SIG-M5 treated with dmso at 0.1 percent for 504 hours (cell line): Measurements from ENCODE around the gene IL17RA.
"Not testable (repeated sequence)": the region's sequence is repeated elsewhere in the genome, so short reads cannot be mapped to it uniquely, and the experiment has no call there.

ENCODE experiments used
- DNase-seq: peaks from one replicate; lab custom pipeline; 2025; ENCODE audit not compliant: unreplicated experiment; lab: John Stamatoyannopoulos, UW

IL17RA gene

DNA sequence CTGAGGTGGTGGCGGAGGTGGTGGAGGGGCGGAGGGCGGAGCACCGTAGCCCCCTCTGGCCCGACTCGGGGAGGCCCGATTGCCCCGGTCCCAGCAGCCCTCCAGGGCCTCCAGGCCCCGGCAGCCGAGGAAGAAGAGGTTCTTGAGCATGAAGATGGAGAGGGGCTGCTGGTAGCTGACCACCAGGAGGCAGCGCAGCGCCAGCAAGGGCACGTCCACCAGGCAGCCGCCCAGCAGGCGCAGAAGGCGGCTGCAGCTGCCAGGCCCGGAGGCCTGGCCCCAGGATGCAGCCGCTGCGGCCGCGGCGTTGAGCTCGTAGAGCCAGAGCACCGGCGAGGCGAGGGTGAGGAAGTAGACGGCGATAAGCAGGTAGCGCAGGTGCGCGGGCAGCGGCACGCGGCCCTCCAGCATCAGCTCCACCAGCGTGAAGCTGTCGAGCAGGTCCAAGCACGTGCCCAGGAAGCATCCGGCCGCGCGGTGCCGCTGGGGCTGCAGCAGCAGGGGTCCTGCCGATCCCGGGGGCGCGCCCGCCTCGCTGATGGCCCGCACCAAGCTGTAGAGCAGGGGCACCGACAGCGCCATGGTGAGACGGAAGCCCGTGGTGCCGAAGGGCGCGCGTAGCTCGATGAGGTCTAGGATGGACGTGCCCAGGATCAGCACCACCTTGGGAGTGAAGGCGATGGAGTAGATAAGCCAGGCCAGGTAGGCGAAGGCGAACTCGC is 34.8 kb downstream of the IL17RA start:
- no peak for DNase-seq

DNA sequence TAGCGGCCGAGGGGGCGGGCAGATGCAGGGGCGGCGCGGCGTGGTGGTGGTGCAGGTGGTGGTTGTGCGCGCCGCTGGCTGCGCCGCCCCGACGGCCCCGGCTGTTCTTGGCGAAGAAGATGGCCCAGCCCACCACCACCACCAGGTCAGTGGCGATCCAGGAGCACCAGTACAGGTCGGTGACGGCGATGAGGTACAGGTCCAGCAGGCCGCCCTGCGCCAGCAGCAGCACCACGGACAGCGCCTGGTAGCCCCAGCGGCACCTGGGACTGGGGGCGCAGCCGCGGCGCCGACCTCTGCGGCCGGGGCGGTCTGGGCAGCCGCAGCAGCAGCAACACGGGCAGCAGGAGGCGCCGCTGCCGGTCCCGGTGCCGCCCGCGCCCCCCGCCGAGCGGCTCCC is 35.5 kb downstream of the IL17RA start:
- no peak for DNase-seq

DNA sequence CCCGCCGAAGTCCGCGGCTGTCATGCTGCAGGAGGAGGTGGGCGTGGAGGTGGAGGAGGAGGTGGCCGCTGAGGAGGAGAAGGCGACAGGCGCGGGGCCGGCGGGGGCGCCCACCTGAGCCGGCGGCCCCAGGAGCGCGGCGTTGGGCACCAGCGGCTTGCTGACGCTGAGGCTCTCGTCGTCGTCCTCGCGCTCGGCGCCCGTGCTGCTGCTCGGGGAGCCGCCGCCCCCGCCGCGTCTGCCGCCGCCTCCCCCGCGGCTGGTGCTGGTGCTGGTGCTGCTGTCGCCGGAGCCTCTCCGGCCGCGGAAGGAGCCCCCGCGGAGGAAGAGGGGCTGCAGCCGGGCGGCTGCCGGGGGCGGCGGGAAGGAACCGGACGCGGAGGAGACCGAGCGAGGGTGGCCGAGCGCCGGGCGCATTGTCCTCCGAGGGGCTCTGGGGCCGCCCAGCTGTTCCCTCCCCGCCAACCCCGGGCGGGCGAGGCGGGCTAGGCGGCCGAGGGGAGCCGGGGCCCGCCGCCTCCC is 36.0 kb downstream of the IL17RA start:
- no peak for DNase-seq

GRCh38 chr22:17121233-17122195 is 36.7 kb downstream of the IL17RA start, which contains the start of gene TMEM121B:
TSS of gene TMEM121B (minus strand) at chr22:17121360. CDS start at chr22:17121127, 233 bp downstream.
- peak; percentile 78 for DNase-seq

DNA sequence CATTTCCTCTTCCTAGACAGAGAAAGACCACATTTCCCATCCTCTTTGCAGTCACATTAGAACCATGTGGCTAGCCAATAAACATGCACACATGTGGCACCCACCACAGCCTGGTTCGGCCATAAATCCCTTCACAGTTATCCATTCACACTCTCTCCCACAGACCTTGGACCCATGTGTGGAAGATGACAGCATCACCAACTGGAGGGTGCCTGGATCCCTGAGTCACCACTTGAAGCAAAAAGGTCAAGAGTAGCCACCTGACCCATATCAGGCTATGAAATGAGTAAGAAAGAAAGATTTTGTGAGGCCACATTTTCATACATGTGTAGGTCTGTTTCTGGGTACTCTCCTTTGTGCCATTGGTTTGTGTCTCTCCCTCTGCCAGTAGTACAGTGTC is 45.4 kb downstream of the IL17RA start:
- DNase-seq, result no peak

DNA sequence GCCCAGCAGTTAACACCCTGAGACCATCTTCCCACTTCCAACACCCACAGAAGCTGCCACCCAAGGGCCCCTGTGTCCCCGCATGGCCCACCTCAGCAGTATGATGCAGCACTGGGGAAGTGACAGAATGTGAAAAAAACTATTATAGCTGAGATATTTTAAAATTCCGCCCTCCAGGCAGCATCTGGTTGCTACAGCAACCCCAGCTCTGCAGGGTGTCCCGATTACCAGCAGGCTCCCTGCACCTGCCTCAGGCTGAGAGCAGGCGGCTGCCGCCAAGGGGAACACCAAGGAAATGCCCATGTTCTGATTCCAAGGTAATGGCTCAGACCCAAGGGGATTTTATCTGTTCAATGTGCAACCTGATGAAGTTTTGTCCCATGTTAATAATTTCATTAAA is 46.9 kb downstream of the IL17RA start:
- no peak for DNase-seq

DNA sequence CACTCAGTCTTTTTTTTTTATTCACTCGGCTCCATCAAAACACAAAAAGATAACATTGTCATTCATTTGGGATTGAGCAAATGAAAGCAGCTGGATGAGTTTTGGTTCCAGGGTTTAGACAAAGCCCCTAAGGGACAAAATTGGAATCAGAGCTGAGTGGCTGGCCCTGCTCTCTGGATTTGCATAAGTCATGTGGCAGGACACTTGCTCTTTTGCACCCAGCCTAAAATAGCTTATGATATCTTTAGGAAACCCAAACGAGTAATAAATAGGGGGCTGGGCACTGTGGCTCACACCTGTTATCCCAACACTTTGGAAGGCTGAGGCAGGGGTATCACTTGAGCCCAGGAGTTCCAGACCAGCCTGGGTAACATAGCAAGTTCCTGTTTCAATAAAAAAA is 47.3 kb downstream of the IL17RA start:
- no peak for DNase-seq

GRCh38 chr22:17133137-17133536 is 48.3 kb downstream of the IL17RA start:
- DNase-seq, result no peak

GRCh38 chr22:17135153-17135760 is 50.5 kb downstream of the IL17RA start:
- DNase-seq, result no peak

DNA sequence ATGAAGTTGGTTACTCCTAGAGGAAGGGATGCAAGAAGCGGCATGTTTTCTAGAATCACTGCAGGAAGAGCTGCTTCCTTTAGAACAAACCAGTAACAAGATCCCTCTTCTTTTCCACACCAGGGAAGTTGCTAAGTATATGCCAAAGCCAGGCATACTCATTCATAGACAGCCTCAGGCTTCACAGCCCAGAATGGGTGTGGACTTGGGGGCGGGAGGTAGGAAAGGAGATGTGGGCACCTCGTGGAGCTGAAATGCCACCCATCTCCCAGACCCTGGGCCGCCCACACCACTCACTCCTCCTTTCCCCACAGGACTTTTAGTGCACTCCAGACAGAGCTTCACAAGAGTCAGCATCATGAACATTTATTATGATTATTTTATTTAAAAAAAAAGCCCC is 52.4 kb downstream of the IL17RA start:
- DNase-seq, result no peak

DNA sequence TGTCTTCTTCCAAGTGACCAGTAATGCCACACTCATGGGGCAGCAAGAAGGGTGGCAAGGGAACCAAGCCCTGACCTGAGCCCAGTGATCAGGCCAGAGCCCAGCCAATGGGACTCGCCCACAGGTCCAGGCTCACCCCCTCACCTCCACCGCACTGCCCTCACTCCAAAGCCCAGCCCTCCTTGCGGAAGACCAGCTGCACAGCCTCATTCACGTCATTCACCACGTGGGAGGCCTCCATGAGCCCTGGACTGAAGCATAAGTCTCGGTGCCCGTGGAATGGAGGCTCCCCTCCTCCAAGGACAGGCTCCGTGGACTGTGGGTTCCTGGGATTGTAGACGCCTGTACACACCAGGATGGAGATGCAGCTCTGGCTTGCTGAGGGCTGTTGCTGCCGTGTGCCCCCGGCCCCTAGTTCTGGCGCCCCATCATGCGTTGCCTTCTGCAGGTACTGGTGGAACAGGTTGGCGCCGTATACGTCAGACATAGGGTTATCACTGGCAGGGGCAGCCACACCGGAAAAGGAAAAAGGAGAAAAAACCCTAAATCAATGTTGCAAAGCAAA is 53.1 kb downstream of the IL17RA start:
- no peak for DNase-seq

- no peak for DNase-seq
Observed at GRCh38 chr22:17138513-17138912, 53.7 kb downstream of the IL17RA start.

DNA sequence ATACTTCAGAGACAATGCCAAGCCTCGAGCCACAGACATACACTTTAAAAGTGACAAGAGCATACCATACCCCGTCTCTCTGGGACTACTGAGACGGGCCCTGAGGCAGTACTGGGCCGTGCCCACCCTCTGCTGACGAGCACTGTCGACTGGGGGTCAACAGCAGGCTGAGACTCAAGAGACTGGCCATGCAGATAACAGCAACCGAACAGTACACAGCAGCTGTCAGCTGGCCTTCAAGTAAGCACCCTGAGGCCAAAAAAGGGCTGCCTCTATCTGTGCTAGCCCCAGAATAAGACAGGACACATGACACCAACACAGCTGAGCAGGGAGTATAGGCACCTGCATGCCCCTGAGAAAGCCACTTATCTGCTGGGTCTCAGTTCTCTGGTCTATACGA is 55.2 kb downstream of the IL17RA start:
- no peak for DNase-seq

DNA sequence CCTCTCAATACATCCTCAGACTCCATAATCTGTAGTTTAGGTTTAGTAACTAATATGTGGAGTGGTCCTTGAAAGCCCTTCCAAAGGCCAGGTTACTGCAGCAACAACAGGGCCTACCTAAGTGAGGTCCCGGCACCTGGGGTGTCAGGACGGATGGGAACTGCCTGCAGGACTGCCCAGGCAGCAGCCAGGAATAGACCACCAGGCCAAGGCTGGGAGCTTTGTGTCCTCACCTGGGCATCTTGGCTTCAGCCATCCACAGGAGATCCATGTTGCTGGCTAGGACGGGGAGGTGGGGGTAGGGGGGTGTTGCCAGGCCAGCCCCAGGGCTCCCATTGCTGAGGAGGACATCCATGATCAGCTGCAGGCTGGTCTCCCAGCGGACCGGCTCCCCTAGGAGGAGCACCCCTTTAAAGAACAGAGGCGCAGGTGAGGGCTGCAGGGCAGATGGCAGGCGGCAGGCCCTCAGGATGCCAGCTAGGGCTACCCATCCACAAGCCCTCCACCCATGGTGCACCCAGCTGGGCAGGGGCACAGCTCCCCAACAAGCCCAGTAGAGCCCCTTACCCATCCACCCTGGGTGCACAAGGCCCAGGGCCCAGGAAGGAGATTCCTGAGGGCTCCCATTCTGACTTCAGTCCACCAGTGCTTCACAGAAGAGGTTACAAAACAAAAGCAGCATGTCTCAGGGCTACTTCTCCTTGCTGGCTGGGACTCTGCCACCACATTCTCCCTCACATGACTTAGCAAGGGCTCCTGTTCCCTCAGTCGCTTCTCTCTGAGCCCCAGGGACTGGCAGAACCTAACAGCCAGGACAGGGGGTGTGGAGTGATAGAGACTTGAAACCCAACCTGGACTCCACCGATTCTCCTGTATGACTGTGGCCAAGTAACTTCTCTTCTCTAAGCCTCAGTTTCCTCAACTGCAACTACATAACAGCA is 56.3 kb downstream of the IL17RA start:
- no peak for DNase-seq

GRCh38 chr22:17143101-17143500 is 58.3 kb downstream of the IL17RA start:
- DNase-seq, result no peak

- no peak for DNase-seq
Observed at GRCh38 chr22:17143826-17144225, 59.0 kb downstream of the IL17RA start.

DNA sequence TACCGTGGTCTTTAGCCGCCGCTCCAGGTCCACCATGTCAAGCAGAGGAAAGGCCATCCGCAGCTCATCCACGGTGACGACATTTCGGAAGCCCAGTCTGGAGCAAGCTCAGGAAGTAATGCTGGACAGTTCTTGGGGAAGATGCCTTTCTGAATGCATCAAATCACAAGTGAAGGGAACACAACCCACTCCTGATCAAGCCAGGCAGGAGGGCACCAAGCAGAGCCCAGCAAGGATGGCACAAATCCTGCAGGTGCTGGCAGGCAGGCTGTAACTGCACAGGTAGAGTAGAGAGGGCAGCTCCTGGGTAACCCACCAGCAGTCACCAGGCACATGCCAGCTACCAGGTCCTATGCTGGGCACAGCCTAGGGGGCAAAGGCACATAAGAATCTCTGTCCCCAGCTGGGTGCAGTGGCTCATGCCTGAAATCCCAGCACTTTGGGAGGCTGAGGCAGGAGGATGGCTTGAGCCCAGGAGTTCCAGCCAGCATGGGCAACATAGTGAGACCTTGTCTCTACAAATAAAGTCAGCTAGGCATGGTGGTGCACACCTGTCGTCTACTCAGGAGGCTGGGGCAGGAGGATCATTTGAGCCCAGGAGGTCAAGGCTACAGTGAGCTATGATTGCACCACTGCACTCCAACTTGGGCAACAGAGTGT is 60.4 kb downstream of the IL17RA start:
- no peak for DNase-seq

GRCh38 chr22:17147458-17147857 is 62.7 kb downstream of the IL17RA start:
- DNase-seq, result not testable (repeated sequence)

- DNase-seq, result no peak
Observed at GRCh38 chr22:17149076-17149815, 64.4 kb downstream of the IL17RA start.
